GM10248 (cell line): ENCODE measurements around the gene CFAP68.

Source experiments
- CTCF ChIA-PET: fragments of 300-600 bp; sonication (Branson Sonifier 250); formaldehyde crosslinking; extraction: SDS; loops from one replicate; lab custom pipeline; 2021; ENCODE audit warnings: antibody characterized with exemption; lab: Yijun Ruan, JAX
- POLR2A ChIA-PET: fragments of 350-650 bp; sonication (Branson Sonifier 250); formaldehyde crosslinking; extraction: SDS; loops from one replicate; lab custom pipeline; 2020; ENCODE audit warnings: antibody characterized with exemption; lab: Yijun Ruan, JAX
- DNase-seq: peaks from one replicate; pipeline ENCODE4 v3.0.0; 2012; ENCODE audit errors: extremely low spot score
- CTCF ChIP-seq: IDR thresholded peaks from 2 replicates; pipeline ENCODE4 v1.5.1; 2012; ENCODE audit warnings: mild to moderate bottlenecking, low read depth; ENCODE audit errors: extremely low read depth, missing control alignments, control extremely low read depth

CFAP68 gene

DNA sequence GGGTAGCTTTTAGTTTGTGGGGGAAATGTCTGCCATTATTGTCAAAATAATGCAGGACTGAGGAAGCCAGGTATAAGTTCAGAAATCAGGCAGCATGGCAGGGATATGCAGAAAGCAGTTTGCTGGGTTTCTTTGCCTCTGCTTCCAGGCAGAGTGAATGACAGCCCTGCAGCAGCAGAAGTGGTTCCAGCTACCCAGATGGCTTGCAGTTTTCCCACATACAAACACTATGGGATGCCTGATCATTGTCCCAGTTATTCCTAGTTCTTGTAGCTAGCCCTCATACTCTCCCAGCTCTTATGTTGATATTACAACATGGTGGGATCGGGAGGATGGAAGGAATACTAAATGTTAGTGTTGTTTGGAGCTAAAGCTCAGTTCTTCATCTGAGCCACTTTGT lies 55.0 kb downstream of the CFAP68 start:
- TF ChIP-seq CTCF = no peak
- POLR2A ChIA-PET = no interaction called here
- CTCF ChIA-PET = interaction anchor here (1.0 to 10.6 kb wide), 11 partner anchors 9 to 346 kb away, joined by 3 to 138 read pairs (median 4); no protein-coding TSS in a partner anchor
- no peak for DNase-seq
